Trophoblast cell (in vitro differentiated cells and primary cell): ENCODE measurements around the gene ARHGAP45.

Experiments used
- DNase-seq, 2 donors: peaks; one replicate each; pipeline ENCODE4 v3.0.0-alpha.2; 2016
- H2AFZ ChIP-seq: 2 replicates; pipeline ENCODE4 v1.6.1; 2013; ENCODE audit warnings: low read length, moderate library complexity, mild to moderate bottlenecking; ENCODE audit not compliant: insufficient read depth, poor library complexity
- H2AK5ac ChIP-seq: 2 replicates; pipeline ENCODE4 v1.6.1; 2013; ENCODE audit warnings: mild to moderate bottlenecking, low read length
- H2BK120ac ChIP-seq: 2 replicates; pipeline ENCODE4 v1.6.1; 2013; ENCODE audit warnings: low read length, mild to moderate bottlenecking, moderate library complexity; ENCODE audit not compliant: insufficient read depth, poor library complexity
- H2BK12ac ChIP-seq: 2 replicates; pipeline ENCODE4 v1.6.1; 2013; ENCODE audit warnings: mild to moderate bottlenecking, low read length, moderate library complexity
- H2BK5ac ChIP-seq: 2 replicates; pipeline ENCODE4 v1.6.1; 2013; ENCODE audit warnings: low read length, low read depth, moderate library complexity, mild to moderate bottlenecking; ENCODE audit not compliant: poor library complexity
- H3K14ac ChIP-seq: 2 replicates; pipeline ENCODE4 v1.6.1; 2013; ENCODE audit warnings: mild to moderate bottlenecking, low read length
- H3K18ac ChIP-seq: 2 replicates; pipeline ENCODE4 v1.6.1; 2013; ENCODE audit warnings: mild to moderate bottlenecking, low read length
- H3K23ac ChIP-seq: 2 replicates; pipeline ENCODE4 v1.6.1; 2013; ENCODE audit warnings: low read length
- H3K27ac ChIP-seq: 2 replicates; pipeline ENCODE4 v1.5.1; 2013; ENCODE audit warnings: low read depth, mild to moderate bottlenecking, inconsistent platforms, low read length, moderate library complexity
- H3K27me3 ChIP-seq: 2 replicates; pipeline ENCODE4 v1.6.1; 2013; ENCODE audit warnings: inconsistent platforms, mild to moderate bottlenecking, low read length, moderate library complexity; ENCODE audit not compliant: insufficient read depth
- H3K36me3 ChIP-seq, 2 experiments: 1 replicate in 1 of 2; 2 replicates in 1 of 2; pipeline ENCODE4 v1.6.1; 2013; ENCODE audit warnings: low read length in 2 of 2, mild to moderate bottlenecking in 2 of 2, moderate library complexity in 1 of 2; ENCODE audit not compliant: insufficient read depth in 2 of 2, control insufficient read depth in 1 of 2
- H3K4ac ChIP-seq: 2 replicates; pipeline ENCODE4 v1.6.1; 2013; ENCODE audit warnings: low read depth, mild to moderate bottlenecking, low read length, moderate library complexity
- H3K4me1 ChIP-seq, 2 experiments: 1 replicate in 1 of 2; 2 replicates in 1 of 2; pipeline ENCODE4 v1.6.1; 2013; ENCODE audit warnings: low read length in 2 of 2, mild to moderate bottlenecking in 2 of 2, moderate library complexity in 1 of 2; ENCODE audit not compliant: insufficient read depth in 2 of 2, control insufficient read depth in 1 of 2
- H3K4me2 ChIP-seq: 2 replicates; pipeline ENCODE4 v1.6.1; 2013; ENCODE audit warnings: inconsistent platforms, mild to moderate bottlenecking, low read length, moderate library complexity
- H3K4me3 ChIP-seq: 2 replicates; pipeline ENCODE4 v1.5.1; 2013; ENCODE audit warnings: mild to moderate bottlenecking, low read depth, low read length, inconsistent platforms
- H3K79me1 ChIP-seq: one replicate; pipeline ENCODE4 v1.6.1; 2013; ENCODE audit warnings: low read length
- H3K79me2 ChIP-seq: 2 replicates; pipeline ENCODE4 v1.6.1; 2013; ENCODE audit warnings: low read length, mild to moderate bottlenecking; ENCODE audit not compliant: control insufficient read depth, insufficient read depth, poor library complexity
- H3K9ac ChIP-seq: 2 replicates; pipeline ENCODE4 v1.6.1; 2013; ENCODE audit warnings: mild to moderate bottlenecking, low read length
- H3K9me3 ChIP-seq: 2 replicates; pipeline ENCODE4 v1.6.1; 2013; ENCODE audit warnings: low read depth, mild to moderate bottlenecking, control low read depth, inconsistent platforms, low read length; ENCODE audit not compliant: insufficient read depth
- H4K12ac ChIP-seq: 2 replicates; pipeline ENCODE4 v1.6.1; 2013; ENCODE audit warnings: low read depth, mild to moderate bottlenecking, low read length, moderate library complexity
- H4K8ac ChIP-seq: 2 replicates; pipeline ENCODE4 v1.6.1; 2013; ENCODE audit warnings: low read depth, mild to moderate bottlenecking, low read length, moderate library complexity
- H4K91ac ChIP-seq: one replicate; pipeline ENCODE4 v1.6.1; 2013; ENCODE audit warnings: low read depth, mild to moderate bottlenecking, low read length, moderate library complexity
- WGBS: extraction: QIAGEN DNeasy Blood & Tissue Kit; methylation state at CpG from one replicate; pipeline ENCODE4 v1.1.7; 2013; ENCODE audit warnings: missing lambda C conversion rate; ENCODE audit not compliant: insufficient read length, insufficient coverage; ENCODE audit errors: extremely low coverage; 5-methylcytosine and 5-hydroxymethylcytosine counted together

Gene ARHGAP45

GRCh38 chr19:1105008-1105872, 38.3 kb downstream of the ARHGAP45 start:
- peak in 1 of 2 donors; percentile 59 for DNase-seq
- Histone ChIP-seq H4K91ac (peak overlapping the region; percentile 52), H3K27ac (peak overlapping the region; percentile 95), H3K36me3 (peaks cover 42 to 44% of the 10 kb centered on the region in 2 experiments), H3K27me3 (no peaks in the 10 kb centered on the region), H3K14ac (peak overlapping the region; percentile 16), H3K79me1 (peaks cover 25% of the 10 kb centered on the region), H3K18ac (peak overlapping the region; percentile 7), H2AFZ (no peak overlapping the region), H2BK12ac (no peak overlapping the region), H3K4me1 (peaks cover 24 to 25% of the 10 kb centered on the region in 2 experiments), H4K12ac (no peak overlapping the region), H2BK120ac (peak overlapping the region; percentile 2), H3K79me2 (peaks cover 9% of the 10 kb centered on the region), H3K9me3 (no peaks in the 10 kb centered on the region), H3K4ac (peak overlapping the region; percentile 77), H2AK5ac (peak overlapping the region; percentile 13), H3K9ac (peak overlapping the region; percentile 85), H2BK5ac (peak overlapping the region; percentile 23), H3K23ac (no peak overlapping the region), H4K8ac (peak overlapping the region; percentile 34), H3K4me2 (peak overlapping the region; percentile 85), H3K4me3 (peak overlapping the region; percentile 88)
- no CpG with 5 or more reads among the region's 69 CpGs for WGBS

GRCh38 chr19:1105873-1106840, 39.2 kb downstream of the ARHGAP45 start:
- Histone ChIP-seq H3K79me2 (peaks cover 9% of the 10 kb centered on the region), H3K4me1 (peaks cover 24 to 25% of the 10 kb centered on the region in 2 experiments), H2BK5ac (no peak overlapping the region), H2AFZ (no peak overlapping the region), H4K91ac (no peak overlapping the region), H3K79me1 (peaks cover 25% of the 10 kb centered on the region), H3K18ac (no peak overlapping the region), H3K27me3 (no peaks in the 10 kb centered on the region), H3K36me3 (peaks cover 51 to 53% of the 10 kb centered on the region in 2 experiments), H3K9ac (no peak overlapping the region), H3K27ac (no peak overlapping the region), H2BK120ac (no peak overlapping the region), H3K23ac (no peak overlapping the region), H3K9me3 (no peaks in the 10 kb centered on the region), H2BK12ac (no peak overlapping the region), H4K12ac (no peak overlapping the region), H4K8ac (no peak overlapping the region), H3K14ac (no peak overlapping the region), H3K4me3 (no peak overlapping the region), H3K4me2 (no peak overlapping the region), H2AK5ac (no peak overlapping the region), H3K4ac (peak overlapping the region; percentile 3)
- DNase-seq: no peak
- WGBS: no CpG with 5 or more reads among the region's 32 CpGs

DNA sequence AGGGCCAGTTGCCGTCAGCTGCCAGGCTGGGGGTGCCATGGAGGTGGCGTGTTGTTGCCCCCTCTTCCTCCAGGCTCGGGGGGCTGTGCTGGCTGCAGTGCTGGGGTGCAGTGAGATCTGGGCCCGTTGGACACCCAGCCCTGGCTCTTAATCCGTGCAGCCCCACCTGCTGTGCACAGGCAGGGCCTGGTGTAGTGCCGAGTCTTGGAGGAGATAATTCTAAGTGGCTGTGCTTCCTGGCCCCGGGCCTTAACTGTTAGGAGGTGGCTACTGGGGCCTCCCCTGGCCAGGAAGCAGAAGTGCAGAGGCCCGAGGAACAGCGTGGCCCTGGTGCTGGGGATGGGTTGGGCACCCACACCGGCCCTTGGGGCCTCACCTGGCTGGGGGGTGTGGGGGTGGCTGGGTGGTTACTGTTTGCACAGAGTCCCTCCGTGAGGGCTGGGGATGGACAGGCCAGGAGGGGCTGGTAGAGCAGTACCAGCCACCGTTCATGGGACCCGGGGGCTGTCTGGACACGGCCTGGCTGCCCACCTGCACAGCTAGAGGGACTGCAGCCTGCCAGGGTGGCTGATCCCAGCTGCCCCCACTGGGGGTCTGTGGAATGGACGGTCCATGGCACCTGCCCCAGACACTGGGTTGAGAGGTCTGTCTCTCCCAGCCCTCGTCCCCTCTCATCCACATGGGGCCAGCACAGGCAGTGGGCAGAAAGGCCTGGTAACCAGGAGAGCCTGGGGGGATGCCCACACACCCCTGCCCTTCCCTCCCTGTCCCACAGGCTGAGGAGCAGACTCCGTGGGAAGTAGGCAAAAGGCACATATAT, 40.1 kb downstream of the ARHGAP45 start:
- peaks cover 53 to 57% of the 10 kb centered on the region in 2 experiments for H3K36me3 ChIP-seq
- H2AFZ ChIP-seq: no peak overlapping the region
- peaks cover 17% of the 10 kb centered on the region for H3K79me1 ChIP-seq
- H3K23ac ChIP-seq: no peak overlapping the region
- peaks cover 16 to 17% of the 10 kb centered on the region in 2 experiments for H3K4me1 ChIP-seq
- H4K91ac ChIP-seq: no peak overlapping the region
- no peak overlapping the region for H3K14ac ChIP-seq
- H4K12ac ChIP-seq: peak overlapping the region; percentile 27
- DNase-seq: peak in 1 of 2 donors; percentile 38
- no peak overlapping the region for H2BK120ac ChIP-seq
- H3K18ac ChIP-seq: no peak overlapping the region
- no peak overlapping the region for H2BK5ac ChIP-seq
- H3K9ac ChIP-seq: no peak overlapping the region
- H3K4me2 ChIP-seq: no peak overlapping the region
- H4K8ac ChIP-seq: no peak overlapping the region
- H3K79me2 ChIP-seq: peaks cover 9% of the 10 kb centered on the region
- H3K27ac ChIP-seq: no peak overlapping the region
- no peak overlapping the region for H2AK5ac ChIP-seq
- no CpG with 5 or more reads among the region's 17 CpGs for WGBS
- H3K27me3 ChIP-seq: no peaks in the 10 kb centered on the region
- no peak overlapping the region for H3K4me3 ChIP-seq
- H3K9me3 ChIP-seq: no peaks in the 10 kb centered on the region
- no peak overlapping the region for H2BK12ac ChIP-seq
- no peak overlapping the region for H3K4ac ChIP-seq
